Occipital lobe (tissue), 2 donors: ENCODE results near the gene ZNF81. TPM values are rescaled to one million over a fixed set of nuclear protein-coding genes. Genes with fewer than 3 reads are reported as not detected.
"Not testable (repeated sequence)": the region's sequence is repeated elsewhere in the genome, so short reads cannot be mapped to it uniquely, and the experiment has no call there.

Experiments used
- DNase-seq: peaks from one replicate; lab custom pipeline; 2025; lab: John Stamatoyannopoulos, UW
- total RNA-seq: library from RNA; depleted of rRNA; stranded (reverse); fragments of >200 nt; gene quantifications from one replicate; pipeline ENCODE4 v1.2.3, GENCODE V29; 2014

The ZNF81 gene
- total RNA-seq, 1 donor from 2014 or later, result 13.7 TPM

DNA sequence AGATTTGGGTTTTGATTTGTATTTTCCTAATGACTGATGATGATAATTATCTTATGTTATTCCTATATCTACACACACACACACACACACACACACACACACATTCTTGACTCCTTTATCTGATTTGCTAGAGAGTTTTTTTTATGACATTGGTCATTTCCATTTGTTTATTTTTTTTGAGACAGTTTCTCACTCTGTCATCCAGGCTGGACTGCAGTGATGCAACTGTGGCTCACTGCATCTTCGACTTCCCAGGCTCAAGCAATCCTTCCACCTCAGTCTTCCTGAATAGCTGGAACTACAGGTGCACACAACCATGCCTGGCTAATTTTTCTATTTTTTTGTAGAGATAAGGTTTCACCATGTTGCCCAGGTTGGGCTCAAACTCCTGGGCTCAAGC lies 6.7 kb downstream of the ZNF81 start:
- DNase-seq, result no peak

DNA sequence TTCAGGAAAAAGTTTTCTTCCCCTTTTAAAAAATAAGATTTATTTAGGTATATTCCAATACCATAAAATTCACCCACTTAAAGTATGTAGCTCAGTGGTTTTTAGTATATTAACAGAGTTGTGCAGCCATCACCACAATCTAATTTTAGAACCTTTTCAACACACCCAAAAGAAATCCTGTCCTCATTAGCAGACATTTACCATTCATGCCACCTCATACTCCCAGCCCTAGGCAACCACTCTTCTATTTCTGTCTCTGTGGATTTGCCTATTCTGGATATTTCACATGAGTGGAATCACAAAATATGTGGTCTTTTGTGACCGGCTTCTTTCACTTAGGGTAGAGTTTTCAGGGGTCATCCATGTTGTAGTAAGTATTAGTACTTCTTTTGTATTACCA lies 7.4 kb downstream of the ZNF81 start:
- DNase-seq, result no peak

DNA sequence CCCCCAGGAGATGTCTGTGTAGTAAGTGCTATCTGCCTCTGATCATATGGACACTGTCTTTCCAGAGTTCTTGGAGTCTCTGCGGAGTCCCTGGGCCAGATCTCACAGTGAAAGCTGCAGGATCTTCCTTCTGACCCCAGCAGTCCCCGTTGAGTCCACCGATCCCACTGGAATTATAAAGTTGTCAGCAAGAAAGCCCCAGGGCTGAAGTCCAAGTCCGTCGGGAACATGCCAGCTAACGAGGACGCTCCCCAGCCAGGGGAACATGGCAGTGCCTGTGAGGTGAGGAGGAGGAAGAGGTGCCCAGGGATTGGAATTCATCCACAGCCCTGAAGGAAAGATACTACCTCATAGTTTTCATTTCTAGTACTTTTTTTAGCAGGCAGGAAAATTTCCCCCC lies 9.3 kb downstream of the ZNF81 start:
- no peak for DNase-seq

DNA sequence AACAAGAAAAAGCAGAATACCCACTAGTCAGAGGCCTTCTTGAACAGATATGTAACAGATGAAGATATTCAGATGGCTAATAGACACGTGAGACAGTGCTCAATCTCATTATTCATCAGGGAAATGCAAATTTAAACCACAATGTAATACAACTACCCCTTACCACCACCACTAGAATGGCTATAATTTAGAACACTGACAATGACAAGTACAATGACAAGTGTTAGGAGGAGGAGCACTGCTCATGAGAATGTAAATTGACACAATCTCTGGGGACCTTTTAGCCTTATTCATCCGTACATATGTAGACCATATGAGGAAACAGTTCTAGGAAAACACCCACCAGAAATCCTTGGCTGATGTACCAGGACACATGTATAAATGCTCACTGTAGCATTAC lies 13.1 kb downstream of the ZNF81 start:
- no peak for DNase-seq

DNA sequence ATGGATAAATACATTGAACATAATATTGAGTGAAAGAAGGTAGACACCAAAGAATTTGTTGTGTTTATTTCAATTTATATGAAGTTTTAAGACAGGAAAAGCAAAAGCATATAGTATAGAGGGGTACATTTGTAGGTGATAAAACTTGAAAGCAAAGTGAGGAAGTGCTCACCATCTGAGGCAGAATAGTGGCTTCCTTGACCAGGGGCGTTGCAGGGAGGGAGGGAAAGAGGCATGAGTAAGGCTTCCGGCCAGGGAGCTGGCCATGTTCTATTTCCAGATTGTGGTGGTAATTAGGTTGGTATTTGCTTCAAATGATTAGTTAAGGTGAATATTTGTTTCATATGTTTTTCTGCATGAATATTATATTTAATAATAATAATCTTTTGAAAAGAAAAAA lies 13.7 kb downstream of the ZNF81 start:
- not testable (repeated sequence) for DNase-seq

DNA sequence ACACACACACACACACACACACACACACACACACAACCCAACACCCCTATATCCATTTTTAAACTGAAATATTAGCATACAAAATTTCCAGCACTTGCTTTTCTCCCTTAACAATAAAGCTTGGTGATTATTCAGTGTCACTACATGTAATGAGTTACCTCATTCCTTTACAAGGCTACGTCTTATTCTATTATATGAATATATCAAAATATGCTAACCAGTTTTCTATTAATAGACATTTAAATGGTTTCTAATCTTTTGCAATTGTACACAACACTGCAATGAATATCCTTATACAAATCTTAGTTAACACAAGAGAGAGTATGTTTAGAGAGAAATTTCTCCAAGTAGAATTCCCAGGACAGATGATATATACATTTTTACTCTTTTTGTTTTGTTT lies 14.2 kb downstream of the ZNF81 start:
- no peak for DNase-seq

DNA sequence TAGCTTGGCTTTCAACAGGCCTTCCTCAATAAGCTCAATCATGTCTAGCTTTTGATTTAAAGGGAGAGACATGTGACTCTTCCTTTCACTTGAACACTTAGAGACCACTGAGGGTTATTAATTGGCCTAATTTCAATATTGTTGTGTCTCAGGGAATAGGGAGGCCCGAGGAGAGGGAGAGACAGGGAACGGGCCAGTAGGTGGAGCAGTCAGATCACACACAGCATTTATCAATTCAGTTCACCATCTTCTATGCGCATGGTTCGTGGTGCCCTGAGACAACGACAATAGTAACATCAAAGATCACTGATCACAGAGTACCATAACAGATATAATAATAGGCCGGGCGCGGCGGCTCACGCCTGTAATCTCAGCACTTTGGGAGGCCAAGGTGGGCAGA lies 17.8 kb downstream of the ZNF81 start:
- no peak for DNase-seq

DNA sequence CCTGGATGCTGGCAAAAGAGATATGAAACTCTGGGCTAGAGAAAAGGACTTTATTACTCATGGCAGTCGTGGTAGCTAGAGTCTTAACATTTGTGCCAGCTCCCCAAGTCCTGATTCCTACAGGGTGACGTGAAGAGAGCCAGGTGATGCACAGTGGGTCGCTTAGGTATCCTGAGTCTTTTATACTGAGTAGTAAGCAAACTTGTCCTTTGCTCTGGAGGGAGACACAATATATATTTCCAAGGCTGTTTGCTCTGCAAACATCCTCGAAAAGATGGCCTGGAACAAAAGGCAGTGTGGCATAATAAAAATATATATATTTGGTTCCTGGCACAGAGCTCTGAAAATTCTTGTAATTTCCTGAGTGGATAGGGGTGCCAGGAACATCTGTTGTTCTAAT lies 23.0 kb downstream of the ZNF81 start:
- DNase-seq, result no peak

DNA sequence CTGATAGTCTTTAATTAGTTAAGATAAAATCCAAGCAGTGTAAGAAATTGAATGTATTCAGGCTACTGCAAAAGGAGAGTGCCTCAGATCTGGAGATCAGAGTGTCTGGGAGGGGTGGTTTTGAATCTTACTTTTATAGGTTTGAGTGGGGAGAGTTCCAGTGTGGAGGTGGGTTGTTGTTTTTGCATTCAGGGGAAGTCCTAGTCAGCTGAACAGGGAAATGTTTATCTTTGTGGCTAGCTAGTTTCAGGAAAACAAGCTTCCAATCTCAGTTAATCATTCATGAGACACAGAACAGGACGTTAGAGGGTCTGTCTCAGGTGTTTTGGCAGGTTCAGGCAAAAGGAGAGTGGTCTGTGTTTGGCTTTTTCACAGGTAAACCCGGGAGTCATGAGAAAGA lies 26.0 kb downstream of the ZNF81 start:
- no peak for DNase-seq

DNA sequence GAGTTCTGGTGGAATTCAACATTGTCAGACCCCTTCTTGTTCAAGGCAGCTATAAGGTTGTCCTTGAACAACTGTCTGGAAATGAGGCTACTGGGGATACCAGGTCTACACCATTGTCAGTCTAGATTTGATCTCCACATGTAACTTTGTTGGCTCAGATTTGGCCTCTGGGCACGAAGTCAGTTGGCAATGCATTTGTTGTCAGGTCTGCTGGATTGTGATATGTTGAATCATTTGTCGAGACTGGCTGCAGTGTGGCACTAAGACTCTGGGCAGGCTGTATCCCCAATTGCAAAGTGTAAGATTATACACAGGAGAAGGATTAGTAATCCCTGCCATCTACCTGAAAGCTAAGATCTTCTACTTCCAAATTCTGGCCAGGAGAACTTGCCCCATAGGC lies 26.5 kb downstream of the ZNF81 start:
- DNase-seq, result no peak

DNA sequence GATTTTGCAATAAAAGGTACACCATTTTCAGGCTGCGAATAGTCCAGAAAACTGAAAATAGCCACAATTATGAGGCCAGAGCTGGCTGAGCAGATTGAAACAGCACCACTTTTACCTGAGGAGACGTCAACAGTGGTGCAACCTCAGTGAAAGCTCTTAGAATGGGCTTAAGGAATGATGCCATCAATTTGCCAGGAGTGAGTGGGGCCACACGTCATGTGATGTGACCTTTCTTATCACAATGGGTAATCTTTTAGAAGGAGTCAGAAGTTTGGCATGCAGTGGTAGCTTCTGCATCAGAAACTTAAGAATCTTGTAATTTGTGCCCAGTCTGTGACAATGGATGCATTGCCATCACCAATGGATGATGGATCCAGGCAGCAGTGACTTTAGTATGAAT lies 27.6 kb downstream of the ZNF81 start:
- DNase-seq, result no peak

DNA sequence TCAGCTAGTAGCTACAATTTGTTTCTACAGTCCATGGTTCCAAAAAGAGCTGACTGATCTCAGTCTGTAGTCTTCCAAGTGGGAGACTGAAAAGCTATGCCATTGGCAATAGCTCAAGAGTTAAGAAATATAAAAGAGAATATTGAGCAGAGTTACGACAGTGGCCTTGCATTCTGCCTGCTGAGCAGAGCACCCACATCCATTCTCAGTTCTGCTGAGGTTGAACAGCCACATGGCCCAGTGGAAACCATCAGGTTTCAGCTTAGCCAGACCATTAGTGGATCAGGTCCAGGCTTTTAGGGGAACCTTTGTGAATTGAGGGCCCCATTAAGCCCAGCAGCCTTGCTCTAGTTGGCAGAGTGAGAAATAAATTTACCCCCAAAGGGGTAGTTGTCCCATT lies 28.1 kb downstream of the ZNF81 start:
- DNase-seq, result no peak

DNA sequence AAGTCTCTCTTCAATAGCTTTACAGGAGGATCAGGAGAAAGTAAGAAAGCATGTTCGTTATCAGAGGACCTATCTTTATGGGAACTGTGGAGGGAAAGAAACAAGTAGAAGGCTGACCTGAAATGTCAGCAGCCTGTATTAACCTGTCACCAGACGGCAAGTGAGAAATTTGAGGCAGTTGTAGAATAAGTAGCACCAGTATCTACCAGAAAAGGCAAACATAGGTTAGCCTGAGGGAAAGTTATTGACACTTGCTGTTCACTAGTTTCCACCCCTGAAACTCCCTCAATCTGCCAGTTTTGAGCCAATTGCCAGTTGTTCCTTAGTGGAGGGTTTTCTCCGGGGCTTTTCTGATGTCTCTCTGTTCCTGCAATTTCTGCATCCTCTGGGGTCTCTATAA lies 36.4 kb downstream of the ZNF81 start:
- DNase-seq, result no peak

DNA sequence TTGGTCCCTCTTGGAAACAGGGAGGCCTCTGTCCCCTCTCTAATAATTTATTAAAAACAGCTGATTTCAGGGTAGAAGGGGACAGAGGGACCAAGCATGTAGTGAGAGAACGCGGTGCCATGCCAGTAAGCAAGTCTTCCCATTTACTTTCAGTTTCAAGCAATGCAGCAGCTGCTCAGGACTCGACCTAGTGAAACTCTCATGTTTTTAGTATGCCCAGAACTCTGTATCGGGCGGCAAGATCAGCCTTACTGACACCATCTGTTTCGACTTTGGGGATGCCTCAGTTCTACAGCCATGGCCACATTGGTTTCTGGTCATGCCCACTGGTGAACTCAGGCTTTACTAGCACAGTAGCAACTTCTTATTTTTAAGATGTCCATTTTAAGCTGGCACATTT lies 40.6 kb downstream of the ZNF81 start:
- no peak for DNase-seq

DNA sequence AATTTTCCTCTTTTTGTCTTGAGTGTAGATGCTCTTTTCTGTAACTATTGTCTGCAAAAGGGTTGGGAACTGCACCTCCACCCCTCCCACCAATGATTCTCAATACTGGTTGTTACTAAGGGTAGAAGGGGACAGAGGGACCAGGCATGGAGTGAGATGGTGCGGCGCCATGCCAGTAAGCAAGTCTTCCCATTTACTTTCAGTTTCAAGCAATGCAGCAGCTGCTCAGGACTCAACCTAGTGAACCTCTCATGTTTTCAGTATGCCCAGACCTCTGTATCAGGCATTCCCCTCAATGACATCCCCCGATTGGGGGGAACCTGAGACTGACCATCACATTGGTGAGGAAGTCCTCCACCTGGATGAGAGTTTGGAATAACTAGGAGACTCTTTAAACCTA lies 41.5 kb downstream of the ZNF81 start:
- no peak for DNase-seq

DNA sequence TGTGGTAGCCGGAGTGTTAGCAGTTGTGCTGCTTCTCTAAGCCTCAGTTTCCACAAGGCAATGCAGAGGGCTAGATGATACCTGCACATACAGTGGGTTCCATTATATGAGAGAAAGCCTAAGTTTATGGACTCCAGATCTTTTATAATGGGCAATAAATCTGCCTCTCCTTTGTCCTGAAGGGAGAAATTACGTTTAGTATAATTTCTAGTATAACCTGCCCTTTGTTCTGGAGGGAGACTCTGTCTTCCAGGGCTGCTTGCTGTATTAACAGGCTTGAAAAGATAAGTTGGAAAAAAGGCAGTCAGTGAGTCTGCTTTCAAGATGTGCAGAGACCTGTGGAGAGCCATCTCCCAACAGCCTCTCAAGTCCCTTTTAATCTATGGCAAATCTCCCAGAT lies 42.8 kb downstream of the ZNF81 start:
- no peak for DNase-seq

DNA sequence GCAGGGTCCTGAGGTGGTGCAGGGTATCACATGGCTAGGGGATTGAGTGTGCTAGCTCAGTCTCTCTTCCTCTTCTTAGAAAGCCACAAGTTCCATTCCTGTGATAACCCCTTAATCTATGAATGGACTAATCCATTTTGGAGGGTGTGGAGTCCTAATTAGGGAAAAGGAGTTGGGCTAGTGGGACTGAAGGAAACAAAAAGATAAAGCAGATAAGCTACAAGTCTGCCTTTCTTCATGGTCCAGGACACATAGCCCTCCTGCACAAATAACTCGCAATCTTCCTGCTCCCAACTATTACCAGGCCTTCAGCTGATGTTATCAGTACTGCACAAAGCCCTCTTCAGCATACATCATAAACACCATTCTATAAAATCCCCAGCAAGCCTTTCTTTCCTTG lies 44.2 kb downstream of the ZNF81 start:
- DNase-seq, result no peak

DNA sequence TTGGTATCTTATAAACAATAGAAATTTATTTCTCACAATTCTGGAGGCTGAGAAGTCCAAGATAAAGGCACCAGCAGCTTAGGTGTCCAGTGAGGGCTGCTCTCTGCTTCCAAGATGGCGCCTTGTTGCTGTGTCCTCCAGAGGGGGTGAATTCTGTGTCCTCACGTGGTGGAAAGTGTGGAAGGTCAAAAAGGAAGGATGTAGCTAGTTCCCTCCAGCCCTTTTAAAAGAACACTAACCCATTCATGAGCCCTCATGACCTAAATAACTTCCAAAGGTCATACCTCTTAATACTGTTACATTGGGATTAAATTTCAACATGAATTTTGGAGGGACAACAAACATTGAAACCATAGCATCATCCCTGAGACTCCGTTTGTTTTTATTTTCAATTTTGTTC lies 48.8 kb downstream of the ZNF81 start:
- no peak for DNase-seq

DNA sequence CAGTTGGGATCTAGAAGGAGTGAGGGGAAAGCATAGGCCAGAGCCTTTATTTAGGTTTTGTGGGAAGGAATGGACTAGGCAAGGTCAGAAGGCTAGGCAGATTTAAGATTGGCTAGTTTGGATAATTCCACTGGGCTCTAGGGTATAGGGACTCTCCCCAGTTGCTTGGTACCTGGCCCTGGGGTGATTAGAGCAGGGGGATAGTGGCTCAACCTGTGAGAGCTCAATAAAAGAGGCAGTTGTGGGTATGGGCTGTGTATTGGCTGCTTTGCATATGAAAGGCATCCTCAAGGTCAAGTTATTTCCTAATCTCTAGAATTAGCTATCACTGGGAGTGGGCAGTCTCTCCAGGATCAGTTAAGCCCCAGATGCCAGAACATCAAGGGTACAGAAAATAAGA lies 61.3 kb downstream of the ZNF81 start:
- no peak for DNase-seq

DNA sequence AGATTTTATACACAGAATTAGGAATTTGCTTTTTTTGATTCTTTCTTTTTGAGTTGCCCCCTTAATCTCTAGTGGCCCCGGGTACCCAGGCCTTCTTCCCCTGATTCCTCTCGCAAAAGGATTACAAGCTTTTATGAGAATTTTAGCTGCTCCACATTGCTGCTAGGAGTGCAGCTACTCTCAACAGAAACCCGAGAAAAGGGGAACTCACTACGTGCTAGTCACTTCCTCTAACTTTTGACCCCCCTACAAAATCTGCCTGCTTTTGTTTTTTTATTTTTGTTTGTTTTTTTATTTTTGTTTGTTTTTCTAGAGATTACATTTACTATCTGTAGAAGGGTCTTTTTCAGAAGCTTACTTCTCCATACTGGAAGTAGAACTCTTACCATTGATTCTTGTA lies 64.1 kb downstream of the ZNF81 start:
- no peak for DNase-seq

DNA sequence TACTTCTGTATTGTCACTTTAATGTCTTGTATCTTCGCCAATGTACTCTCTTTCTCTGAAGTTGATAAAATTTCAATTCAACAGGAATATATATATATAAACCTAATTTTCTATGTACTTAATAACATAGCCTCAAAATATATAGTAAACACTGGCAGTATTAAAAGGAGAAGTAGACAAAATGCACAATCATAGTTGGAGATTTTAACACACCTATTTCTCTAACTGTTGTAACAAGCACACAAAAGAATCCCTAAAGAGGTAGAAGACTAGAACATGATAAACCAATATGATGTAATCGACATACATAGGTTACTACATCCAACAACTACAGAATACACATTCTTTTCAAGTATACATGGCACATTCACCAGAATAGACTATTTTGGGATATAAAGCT lies 65.5 kb downstream of the ZNF81 start:
- DNase-seq, result no peak

DNA sequence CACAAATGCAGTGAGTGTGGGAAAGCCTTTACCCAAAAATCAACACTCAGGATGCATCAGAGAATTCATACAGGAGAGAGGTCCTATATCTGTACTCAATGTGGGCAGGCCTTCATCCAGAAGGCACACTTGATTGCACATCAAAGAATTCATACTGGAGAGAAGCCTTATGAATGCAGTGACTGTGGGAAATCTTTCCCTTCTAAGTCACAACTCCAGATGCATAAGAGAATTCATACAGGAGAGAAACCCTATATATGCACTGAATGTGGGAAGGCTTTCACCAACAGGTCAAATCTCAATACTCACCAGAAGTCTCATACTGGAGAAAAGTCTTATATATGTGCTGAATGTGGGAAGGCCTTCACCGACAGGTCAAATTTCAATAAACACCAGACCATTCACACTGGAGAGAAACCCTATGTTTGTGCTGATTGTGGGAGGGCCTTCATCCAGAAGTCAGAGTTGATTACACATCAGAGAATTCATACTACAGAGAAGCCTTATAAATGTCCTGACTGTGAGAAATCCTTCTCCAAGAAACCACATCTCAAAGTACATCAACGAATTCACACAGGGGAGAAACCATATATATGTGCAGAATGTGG lies 79.3 kb downstream of the ZNF81 start:
- no peak for DNase-seq

DNA sequence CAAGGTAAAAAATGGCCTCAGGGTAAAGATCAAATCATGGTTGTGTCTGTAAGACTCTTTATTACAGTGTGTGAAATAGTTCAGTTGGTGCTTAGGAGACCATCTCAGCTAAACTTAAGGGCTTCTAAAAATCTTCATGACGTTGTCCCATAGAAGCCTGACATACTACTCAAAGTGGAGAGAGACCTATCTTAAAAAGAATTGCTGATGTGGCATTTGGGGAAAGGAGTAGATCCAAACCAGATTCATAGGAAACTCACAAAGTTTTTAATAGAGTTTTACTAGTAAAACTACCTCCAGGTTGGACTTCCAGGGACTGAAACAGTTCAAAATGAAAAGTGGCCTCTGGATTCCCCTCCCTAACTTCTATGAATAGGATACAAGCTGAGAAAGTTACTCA lies 81.6 kb downstream of the ZNF81 start:
- no peak for DNase-seq

DNA sequence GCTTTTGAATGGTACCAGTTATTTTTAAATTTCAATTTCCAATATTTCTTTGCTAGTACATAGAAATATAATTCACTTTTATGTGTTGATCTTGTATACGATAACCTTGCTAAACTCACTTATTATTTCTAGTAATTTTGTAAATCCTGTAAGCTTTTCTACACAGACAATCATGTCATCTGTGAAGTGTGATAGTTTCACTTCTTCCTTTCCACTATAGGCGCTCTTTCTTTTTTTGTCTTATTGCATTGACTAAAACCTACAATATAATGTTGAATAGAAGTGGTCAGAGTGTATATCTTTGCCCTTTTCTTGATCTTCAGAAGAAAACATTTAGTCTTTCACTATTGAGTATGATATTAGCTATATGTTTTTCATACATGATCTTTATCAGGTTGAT lies 90.5 kb downstream of the ZNF81 start:
- DNase-seq, result no peak
